CD4-positive, alpha-beta T cell (primary cell): Measurements from ENCODE around the gene BATF3. TPM values are rescaled to one million over a fixed set of nuclear protein-coding genes. Genes with fewer than 3 reads are reported as not detected.

Experiments used
- ATAC-seq: fragments of 200-7000 bp; cut with Tn5 transposase; one replicate; pipeline ENCODE4 v1.10.0; 2022; ENCODE audit warnings: mild to moderate bottlenecking; ENCODE audit not compliant: poor library complexity
- CTCF ChIA-PET: fragments of 350-600 bp; sonication (Branson Sonifier 250); formaldehyde crosslinking; loops from one replicate; lab custom pipeline; 2021; ENCODE audit warnings: antibody characterized with exemption, inconsistent platforms; lab: Charles Lee
- POLR2A ChIA-PET: fragments of 350-600 bp; sonication (Branson Sonifier 250); formaldehyde crosslinking; loops from one replicate; lab custom pipeline; 2021; ENCODE audit warnings: antibody characterized with exemption, inconsistent platforms; lab: Charles Lee
- DNase-seq, 14 experiments: peaks; one replicate each; pipeline ENCODE4 v3.0.0-alpha.2; 2013 to 2020; ENCODE audit warnings: mixed read lengths in 2 of 14
- H3K27ac ChIP-seq, 2 donors: one replicate each; pipeline versions ENCODE4 v1.5.1 to v1.7.0; 2013; ENCODE audit warnings: low read length in 2 of 2, low read depth in 1 of 2, mild to moderate bottlenecking in 1 of 2
- H3K27me3 ChIP-seq, 2 experiments: 1 replicate in 1 of 2; 2 replicates in 1 of 2; pipeline versions ENCODE4 v1.6.1 to v1.7.0; 2013; ENCODE audit warnings: low read length in 2 of 2, control low read depth in 1 of 2, mild to moderate bottlenecking in 1 of 2, moderate library complexity in 1 of 2; ENCODE audit not compliant: insufficient read depth in 2 of 2, control insufficient read depth in 1 of 2
- H3K36me3 ChIP-seq: one replicate; pipeline ENCODE4 v1.6.1; 2013; ENCODE audit warnings: low read length, control low read depth; ENCODE audit not compliant: insufficient read depth
- H3K4me1 ChIP-seq: one replicate; pipeline ENCODE4 v1.6.1; 2013; ENCODE audit warnings: low read length, control low read depth; ENCODE audit not compliant: insufficient read depth
- H3K4me3 ChIP-seq: one replicate; pipeline ENCODE4 v1.5.1; 2013; ENCODE audit warnings: mild to moderate bottlenecking, low read length, moderate library complexity
- H3K9me3 ChIP-seq, 2 experiments: 1 replicate in 1 of 2; 2 replicates in 1 of 2; pipeline versions ENCODE4 v1.6.1 to v1.7.0; 2013; ENCODE audit warnings: low read length in 2 of 2, mild to moderate bottlenecking in 2 of 2, control low read depth in 1 of 2, moderate library complexity in 1 of 2; ENCODE audit not compliant: control insufficient read depth in 1 of 2, insufficient read depth in 1 of 2
- H3K27ac Mint-ChIP-seq: one replicate; pipeline ENCODE4 v1.8.0; 2020; ENCODE audit warnings: mixed read lengths
- H3K27me3 Mint-ChIP-seq: one replicate; pipeline ENCODE4 v1.8.0; 2021; ENCODE audit warnings: mixed read lengths
- H3K36me3 Mint-ChIP-seq: one replicate; pipeline ENCODE4 v1.8.0; 2021; ENCODE audit warnings: low read depth, mixed read lengths
- H3K4me1 Mint-ChIP-seq: one replicate; pipeline ENCODE4 v1.8.0; 2021; ENCODE audit warnings: low read depth, mixed read lengths
- H3K4me3 Mint-ChIP-seq: one replicate; pipeline ENCODE4 v1.8.0; 2020; ENCODE audit warnings: mild to moderate bottlenecking, mixed read lengths
- H3K9me3 Mint-ChIP-seq: one replicate; pipeline ENCODE4 v1.8.0; 2020; ENCODE audit warnings: mixed read lengths
- intact Hi-C, 2 experiments: fragments of 100-400 bp; cut with DNase I in 1 of 2; cut with micrococcal nuclease in 1 of 2; formaldehyde crosslinking; loops; one replicate each; pipeline versions ENCODE4 v1.15.1 to v1.9.0; 2023 to 2025; cut with DNase I, micrococcal nuclease
- total RNA-seq, 174 experiments: library from RNA in 2 of 174; stranded (reverse) in 2 of 174; gene quantifications; one replicate each; pipeline ENCODE4 v1.2.3 and lab custom pipeline; 2021 to 2026
- TF ChIP-seq, protein P1 (sequence below): fragments of 200-600 bp; IDR thresholded peaks from one replicate; pipeline ENCODE4 v1.8.0; 2022; ENCODE audit warnings: antibody characterized with exemption, mild to moderate bottlenecking

BATF3 gene
- total RNA-seq, 2 experiments from 2014 or later, result 0.92 to 1.2 TPM

- Mint-ChIP-seq H3K4me3 (no peak overlapping the region), H3K36me3 (no peaks in the 10 kb centered on the region), H3K27me3 (peaks cover 5% of the 10 kb centered on the region), H3K27ac (no peak overlapping the region), H3K9me3 (no peaks in the 10 kb centered on the region), H3K4me1 (peaks cover 13% of the 10 kb centered on the region)
- DNase-seq (peak in 3 of 14 experiments; percentile 61 to 69 (median 66)), ATAC-seq (no peak)
- Histone ChIP-seq H3K27me3 (no peaks in the 10 kb centered on the region), H3K36me3 (no peaks in the 10 kb centered on the region), H3K4me3 (no peak overlapping the region), H3K4me1 (peaks cover 22% of the 10 kb centered on the region), H3K9me3 (peaks cover 0 to 3% of the 10 kb centered on the region in 2 experiments), H3K27ac (no peak overlapping the region)
- intact Hi-C loops, result no loop called here
- TF ChIP-seq, protein P1, sequence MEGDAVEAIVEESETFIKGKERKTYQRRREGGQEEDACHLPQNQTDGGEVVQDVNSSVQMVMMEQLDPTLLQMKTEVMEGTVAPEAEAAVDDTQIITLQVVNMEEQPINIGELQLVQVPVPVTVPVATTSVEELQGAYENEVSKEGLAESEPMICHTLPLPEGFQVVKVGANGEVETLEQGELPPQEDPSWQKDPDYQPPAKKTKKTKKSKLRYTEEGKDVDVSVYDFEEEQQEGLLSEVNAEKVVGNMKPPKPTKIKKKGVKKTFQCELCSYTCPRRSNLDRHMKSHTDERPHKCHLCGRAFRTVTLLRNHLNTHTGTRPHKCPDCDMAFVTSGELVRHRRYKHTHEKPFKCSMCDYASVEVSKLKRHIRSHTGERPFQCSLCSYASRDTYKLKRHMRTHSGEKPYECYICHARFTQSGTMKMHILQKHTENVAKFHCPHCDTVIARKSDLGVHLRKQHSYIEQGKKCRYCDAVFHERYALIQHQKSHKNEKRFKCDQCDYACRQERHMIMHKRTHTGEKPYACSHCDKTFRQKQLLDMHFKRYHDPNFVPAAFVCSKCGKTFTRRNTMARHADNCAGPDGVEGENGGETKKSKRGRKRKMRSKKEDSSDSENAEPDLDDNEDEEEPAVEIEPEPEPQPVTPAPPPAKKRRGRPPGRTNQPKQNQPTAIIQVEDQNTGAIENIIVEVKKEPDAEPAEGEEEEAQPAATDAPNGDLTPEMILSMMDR, result no peak
- CTCF ChIA-PET, result no interaction called here
- POLR2A ChIA-PET, result no interaction called here
Measured at GRCh38 chr1:212683357-212683722, 16.3 kb downstream of the BATF3 start.

GRCh38 chr1:212680680-212681389 lies 18.8 kb downstream of the BATF3 start:
- ChIA-PET POLR2A (interaction anchor here (0.7 kb wide), 1 partner anchor 63 kb away, joined by 3 read pairs; no protein-coding TSS in a partner anchor), CTCF (interaction anchor here (1.2 kb wide), 1 partner anchor 16 kb away, joined by 5 read pairs; no protein-coding TSS in a partner anchor)
- TF ChIP-seq, protein P1, result no peak
- intact Hi-C loops, result no loop called here
- H3K4me3 ChIP-seq, result no peak overlapping the region
- no peaks in the 10 kb centered on the region for H3K27me3 ChIP-seq
- Mint-ChIP-seq H3K27me3 (peaks cover 5% of the 10 kb centered on the region), H3K4me1 (peaks cover 13% of the 10 kb centered on the region), H3K36me3 (no peaks in the 10 kb centered on the region), H3K9me3 (no peaks in the 10 kb centered on the region), H3K27ac (no peak overlapping the region), H3K4me3 (no peak overlapping the region)
- H3K27ac ChIP-seq, result no peak overlapping the region
- peak in 2 of 14 experiments; percentile 34 to 42 for DNase-seq
- no peaks in the 10 kb centered on the region for H3K36me3 ChIP-seq
- no peak for ATAC-seq
- H3K4me1 ChIP-seq, result peaks cover 22% of the 10 kb centered on the region
- H3K9me3 ChIP-seq, result peaks cover 0 to 3% of the 10 kb centered on the region in 2 experiments

DNA sequence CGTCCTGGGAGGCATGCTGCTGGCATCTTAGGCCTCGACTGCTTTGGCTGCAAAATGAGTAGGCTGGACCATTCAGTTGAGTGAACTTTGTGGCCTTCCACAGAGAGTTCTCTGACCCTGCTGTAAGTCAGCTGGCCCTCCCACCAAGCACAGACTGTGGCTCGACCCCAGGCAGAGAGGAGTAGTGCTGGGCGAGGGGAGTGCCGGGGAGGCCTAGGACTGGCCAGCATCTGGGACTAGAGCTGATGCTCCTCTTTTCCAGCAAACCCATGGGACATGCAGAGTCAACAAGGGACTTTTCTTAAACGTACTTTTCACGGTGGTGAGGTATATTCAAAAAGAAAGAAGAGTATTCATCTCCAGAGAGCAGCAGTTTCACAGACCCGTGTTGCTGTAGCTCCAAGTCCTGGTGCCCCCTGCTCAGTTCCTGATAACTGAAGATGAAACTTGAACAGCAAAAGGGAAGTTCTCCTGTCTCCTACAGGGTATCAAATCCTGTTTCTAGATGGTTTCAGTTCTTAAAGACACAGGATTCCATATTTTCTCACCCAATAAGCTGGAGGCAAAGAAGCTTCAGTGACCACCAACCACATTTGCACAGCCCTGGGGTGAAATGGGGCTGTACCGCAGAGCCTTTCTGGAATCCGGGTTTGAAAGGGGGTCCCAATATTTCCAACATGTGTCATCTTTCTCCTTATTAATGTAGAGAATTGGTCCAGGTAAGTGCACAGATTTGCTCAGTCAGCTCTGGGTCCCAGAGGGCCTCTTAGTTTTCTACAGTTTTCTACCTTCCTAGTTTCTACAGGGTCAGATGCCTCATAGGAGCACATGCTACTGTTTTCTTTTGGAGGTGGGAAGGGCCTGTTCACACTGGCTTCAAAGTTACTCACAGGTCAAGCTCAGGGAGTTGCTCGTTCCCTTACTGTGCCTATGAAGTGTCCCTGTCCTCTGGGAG lies 20.9 kb downstream of the BATF3 start:
- peaks cover 8% of the 10 kb centered on the region for H3K4me1 Mint-ChIP-seq
- Histone ChIP-seq H3K9me3 (no peaks in the 10 kb centered on the region), H3K4me1 (peaks cover 13% of the 10 kb centered on the region), H3K4me3 (no peak overlapping the region), H3K27ac (no peak overlapping the region), H3K27me3 (no peaks in the 10 kb centered on the region), H3K36me3 (no peaks in the 10 kb centered on the region)
- ChIA-PET CTCF (interaction anchor here (1.5 to 2.3 kb wide), 2 partner anchors 14 to 202 kb away, joined by 4 to 11 read pairs; no protein-coding TSS in a partner anchor), POLR2A (no interaction called here)
- H3K27me3 Mint-ChIP-seq, result no peaks in the 10 kb centered on the region
- TF ChIP-seq, protein P1, result no peak
- no peaks in the 10 kb centered on the region for H3K9me3 Mint-ChIP-seq
- intact Hi-C loops, result no loop called here
- no peaks in the 10 kb centered on the region for H3K36me3 Mint-ChIP-seq
- DNase-seq (peak in 1 of 14 experiments; percentile 27), ATAC-seq (no peak)
- H3K4me3 Mint-ChIP-seq, result no peak overlapping the region
- H3K27ac Mint-ChIP-seq, result no peak overlapping the region
